Mucosa of descending colon (tissue), 3 donors: ENCODE data around the gene FBXL12. TPM values are rescaled to one million over a fixed set of nuclear protein-coding genes. Genes with fewer than 3 reads are reported as not detected.

Source experiments
- ATAC-seq: fragments of 200-7000 bp; cut with Tn5 transposase; one replicate; pipeline ENCODE4 v1.9.1; 2020; ENCODE audit warnings: mild to moderate bottlenecking, moderate library complexity
- DNase-seq, 3 donors: peaks; one replicate each; pipeline ENCODE4 v3.0.0-alpha.2; 2020
- H3K36me3 ChIP-seq: fragments of 200-600 bp; one replicate; pipeline ENCODE4 v1.8.0; 2021; ENCODE audit warnings: low read depth, mild to moderate bottlenecking
- H3K4me1 ChIP-seq: fragments of 200-600 bp; one replicate; pipeline ENCODE4 v1.8.0; 2021; ENCODE audit warnings: low read depth, mild to moderate bottlenecking
- H3K4me3 ChIP-seq: fragments of 200-600 bp; one replicate; pipeline ENCODE4 v1.8.0; 2021; ENCODE audit warnings: mild to moderate bottlenecking
- H3K9me3 ChIP-seq: fragments of 200-600 bp; one replicate; pipeline ENCODE4 v1.8.0; 2021; ENCODE audit warnings: mild to moderate bottlenecking
- CTCF ChIP-seq: fragments of 200-600 bp; IDR thresholded peaks from one replicate; pipeline ENCODE4 v1.8.0; 2022; ENCODE audit warnings: antibody characterized with exemption, mild to moderate bottlenecking
- intact Hi-C, 2 donors: fragments of 100-400 bp; cut with DNase I in 1 of 2; cut with micrococcal nuclease in 1 of 2; formaldehyde crosslinking; loops; one replicate each; pipeline versions ENCODE4 v1.11.0 to v1.11.1; 2022; cut with DNase I, micrococcal nuclease
- total RNA-seq, 3 donors: library from RNA; stranded (reverse); fragmentation: NEBNext Ultra II Directional in 2 of 3; extraction: Animal tissue kit (Norgen Biotek cat#: 25700) in 2 of 3; gene quantifications; one replicate each; pipeline versions ENCODE4 v1.2.1 to v1.2.4, GENCODE V29; 2021 to 2023
- donor health status: DM: no; HTN: no; CAD: no; lungs with moderate emphysema.
- donor health status: DM: no; HTN: no; CAD: no.
- donor health status: DM: no; HTN: yes; CAD: no.

Gene FBXL12
- total RNA-seq, 3 donors from 2014 or later, result 25.7 to 36.1 (median 31.3) TPM

DNA sequence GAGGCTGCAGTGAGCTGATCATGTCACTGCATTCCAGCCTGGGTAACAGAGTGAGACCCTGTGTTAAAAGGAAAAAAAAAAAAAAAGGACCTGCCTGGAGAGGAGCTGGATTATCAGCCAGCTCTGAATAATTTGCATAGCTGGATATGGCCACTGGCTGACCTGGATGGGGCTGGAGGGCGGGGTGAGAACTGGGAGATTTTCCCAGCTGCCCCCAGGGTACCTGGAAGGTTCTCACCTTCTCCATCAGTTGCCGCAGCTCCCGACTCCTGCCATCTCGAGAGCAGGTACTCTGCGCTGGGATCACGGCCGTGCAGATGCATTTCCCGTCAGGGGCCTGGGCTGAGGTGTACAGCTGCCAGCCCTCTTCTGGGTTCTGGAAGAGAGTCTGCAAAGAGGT is 41.5 kb upstream of the FBXL12 start:
- intact Hi-C loops, result no loop called here
- Histone ChIP-seq H3K36me3 (no peaks in the 10 kb centered on the region), H3K4me3 (no peak overlapping the region), H3K4me1 (no peaks in the 10 kb centered on the region), H3K9me3 (no peaks in the 10 kb centered on the region)
- DNase-seq (no peak), ATAC-seq (no peak)
- no peak for TF ChIP-seq CTCF

- no peaks in the 10 kb centered on the region for H3K4me1 ChIP-seq
- intact Hi-C loops, result no loop called here
- DNase-seq (no peak), ATAC-seq (no peak)
- H3K9me3 ChIP-seq, result no peaks in the 10 kb centered on the region
- TF ChIP-seq CTCF, result no peak
- no peaks in the 10 kb centered on the region for H3K36me3 ChIP-seq
- no peak overlapping the region for H3K4me3 ChIP-seq
These were observed 39.9 kb upstream of the FBXL12 start for GRCh38 chr19:9858766-9859165.

DNA sequence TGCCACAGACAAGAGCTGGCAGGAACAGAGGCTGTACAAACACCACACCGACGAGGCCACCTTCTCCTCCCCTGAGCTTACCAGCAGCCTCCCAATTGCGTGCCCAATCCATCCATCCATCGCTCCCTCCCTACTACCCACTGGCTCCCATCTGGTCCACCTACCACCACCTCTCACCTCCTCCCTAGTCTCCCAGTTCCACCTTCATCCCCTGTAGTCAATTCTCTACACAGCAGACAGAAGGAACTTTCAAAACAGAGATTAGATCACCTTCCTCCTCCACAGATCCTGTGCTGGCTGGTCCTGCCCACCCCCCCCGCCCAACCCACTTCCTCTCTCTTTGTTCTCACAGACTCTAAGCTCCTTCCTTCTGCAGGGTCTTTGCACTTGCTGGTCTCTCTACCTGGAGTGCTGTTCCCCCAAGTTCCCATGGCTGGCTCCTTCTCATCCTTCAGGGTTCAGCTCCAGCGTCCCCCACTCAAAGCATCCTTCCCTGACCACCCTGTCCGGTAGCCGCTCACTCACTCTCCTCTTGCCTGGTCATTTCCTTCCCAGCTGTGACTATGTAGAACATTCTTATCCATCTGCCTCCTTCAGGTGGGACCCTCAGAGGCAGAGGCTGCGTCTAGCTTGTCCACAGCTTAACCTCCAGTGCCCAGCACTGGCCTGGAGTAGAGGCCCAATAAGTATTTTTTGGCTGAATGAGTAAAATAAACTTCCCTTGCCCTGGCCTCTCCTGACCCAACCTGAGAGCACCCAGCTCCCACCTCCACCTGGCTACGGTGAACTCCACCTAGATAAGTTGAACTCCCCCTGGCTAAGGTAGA is 39.3 kb upstream of the FBXL12 start:
- no peak for TF ChIP-seq CTCF
- intact Hi-C loops, result no loop called here
- H3K36me3 ChIP-seq, result no peaks in the 10 kb centered on the region
- DNase-seq (no peak), ATAC-seq (peak; percentile 62)
- no peaks in the 10 kb centered on the region for H3K4me1 ChIP-seq
- no peak overlapping the region for H3K4me3 ChIP-seq
- no peaks in the 10 kb centered on the region for H3K9me3 ChIP-seq

- TF ChIP-seq CTCF, result no peak
- H3K36me3 ChIP-seq, result no peaks in the 10 kb centered on the region
- H3K4me1 ChIP-seq, result no peaks in the 10 kb centered on the region
- no peaks in the 10 kb centered on the region for H3K9me3 ChIP-seq
- ATAC-seq (no peak), DNase-seq (no peak)
- intact Hi-C loops, result no loop called here
- no peak overlapping the region for H3K4me3 ChIP-seq
These were observed 38.3 kb upstream of the FBXL12 start for GRCh38 chr19:9857076-9857721.

- DNase-seq, result no peak
- intact Hi-C loops, result no loop called here
- ATAC-seq, result no peak
- Histone ChIP-seq H3K4me1 (no peaks in the 10 kb centered on the region), H3K4me3 (no peak overlapping the region), H3K9me3 (no peaks in the 10 kb centered on the region), H3K36me3 (no peaks in the 10 kb centered on the region)
- no peak for TF ChIP-seq CTCF
These were observed 37.7 kb upstream of the FBXL12 start for GRCh38 chr19:9856609-9857008.
